Neural cell (in vitro differentiated cells): ENCODE data around the gene SLAMF9. TPM values are rescaled to one million over a fixed set of nuclear protein-coding genes. Genes with fewer than 3 reads are reported as not detected.

Source experiments
- H2AFZ ChIP-seq: fragments of 200-600, 300-800 bp; sonication (generic), shearing (Covaris generic); 2 replicates; pipeline ENCODE4 v1.6.0; 2014; ENCODE audit warnings: low read depth, mild to moderate bottlenecking, antibody characterized with exemption, low read length, moderate library complexity
- H3F3A ChIP-seq: fragments of 200-600 bp; shearing (Covaris generic); 2 replicates; pipeline ENCODE4 v1.6.1; 2016; ENCODE audit warnings: mild to moderate bottlenecking, moderate library complexity, mixed read lengths, antibody characterized with exemption, low read length; ENCODE audit not compliant: insufficient read depth, poor library complexity, severe bottlenecking
- H3K27ac ChIP-seq: fragments of 200-600, 300-800 bp; sonication (generic), shearing (Covaris generic); 2 replicates; pipeline ENCODE4 v1.5.1; 2014; ENCODE audit warnings: mild to moderate bottlenecking, low read length, moderate library complexity
- H3K27me3 ChIP-seq: fragments of 300-800, 200-600 bp; sonication (generic), shearing (Covaris generic); 2 replicates; pipeline ENCODE4 v1.6.0; 2014; ENCODE audit warnings: mild to moderate bottlenecking, low read depth, low read length, moderate library complexity; ENCODE audit not compliant: insufficient read depth
- H3K36me3 ChIP-seq: fragments of 300-800, 200-600 bp; sonication (generic), shearing (Covaris generic); 2 replicates; pipeline ENCODE4 v1.5.1; 2014; ENCODE audit warnings: mild to moderate bottlenecking, antibody characterized with exemption, low read length, moderate library complexity; ENCODE audit not compliant: insufficient read depth
- H3K4me2 ChIP-seq: fragments of 300-800, 200-600 bp; sonication (generic), shearing (Covaris generic); 2 replicates; pipeline ENCODE4 v1.6.0; 2014; ENCODE audit warnings: mild to moderate bottlenecking, low read length
- H3K4me3 ChIP-seq: fragments of 300-800, 200-600 bp; sonication (generic), shearing (Covaris generic); 2 replicates; pipeline ENCODE4 v1.5.1; 2014; ENCODE audit warnings: mild to moderate bottlenecking, low read length, moderate library complexity
- H3K79me2 ChIP-seq: fragments of 200-600 bp; shearing (Covaris generic); replicated peaks from 2 replicates; pipeline ENCODE4 v1.6.0; 2014; ENCODE audit warnings: mild to moderate bottlenecking, low read length, moderate library complexity; ENCODE audit not compliant: insufficient read depth
- H3K9ac ChIP-seq: fragments of 300-800, 200-600 bp; sonication (generic), shearing (Covaris generic); 2 replicates; pipeline ENCODE4 v1.6.1; 2016; ENCODE audit warnings: mild to moderate bottlenecking, low read length, mixed read lengths
- H3K9me2 ChIP-seq: fragments of 200-600 bp; shearing (Covaris generic); 2 replicates; pipeline ENCODE4 v1.6.1; 2016; ENCODE audit warnings: mild to moderate bottlenecking, low read length, mixed read lengths; ENCODE audit not compliant: insufficient read depth
- H3K9me3 ChIP-seq: fragments of 200-600, 300-800 bp; sonication (generic), shearing (Covaris generic); 2 replicates; pipeline ENCODE4 v1.6.1; 2016; ENCODE audit warnings: mild to moderate bottlenecking, mixed run types, low read length, moderate library complexity, mixed read lengths
- H4K20me1 ChIP-seq: fragments of 200-600 bp; shearing (Covaris generic); 2 replicates; pipeline ENCODE4 v1.6.1; 2016; ENCODE audit warnings: mild to moderate bottlenecking, mixed run types; ENCODE audit not compliant: insufficient read depth
- EP300 ChIP-seq: fragments of 450-650 bp; conservative IDR thresholded peaks from 2 replicates; pipeline ENCODE4 v1.6.1; 2014; ENCODE audit warnings: antibody characterized with exemption, mild to moderate bottlenecking, moderate library complexity; ENCODE audit not compliant: poor library complexity, severe bottlenecking
- EZH2 ChIP-seq: fragments of 200-600, 300-800 bp; shearing (Covaris generic), sonication (generic); IDR thresholded peaks from 2 replicates; pipeline ENCODE4 v1.6.1; 2014; ENCODE audit warnings: antibody characterized with exemption, low read length, borderline replicate concordance, mild to moderate bottlenecking; ENCODE audit not compliant: insufficient read depth, poor library complexity, severe bottlenecking
- MXI1 ChIP-seq: fragments of 450-650 bp; conservative IDR thresholded peaks from 2 replicates; pipeline ENCODE4 v1.6.1; 2014; ENCODE audit warnings: antibody characterized with exemption, mild to moderate bottlenecking; ENCODE audit not compliant: poor library complexity, severe bottlenecking
- POLR2AphosphoS5 ChIP-seq: IDR thresholded peaks from 2 replicates; pipeline ENCODE4 v1.6.1; 2012
- RAD21 ChIP-seq: fragments of 450-650 bp; conservative IDR thresholded peaks from 2 replicates; pipeline ENCODE4 v1.6.1; 2014; ENCODE audit warnings: antibody characterized with exemption, mild to moderate bottlenecking, moderate library complexity
- SMC3 ChIP-seq: fragments of 450-650 bp; conservative IDR thresholded peaks from 2 replicates; pipeline ENCODE4 v1.6.1; 2014; ENCODE audit warnings: antibody characterized with exemption, mild to moderate bottlenecking, moderate library complexity; ENCODE audit not compliant: poor library complexity
- TAF1 ChIP-seq: IDR thresholded peaks from 2 replicates; pipeline ENCODE4 v1.6.1; 2012; ENCODE audit warnings: low read depth
- polyA plus RNA-seq: library from polyadenylated mRNA; depleted of rRNA; stranded (reverse); fragments of >200 nt; gene quantifications from 2 replicates; pipeline ENCODE4 v1.2.3, GENCODE V29; 2014
- TF ChIP-seq, protein P1 (sequence below): fragments of 450-650 bp; IDR thresholded peaks from 2 replicates; pipeline ENCODE4 v1.5.1; 2014; ENCODE audit warnings: antibody characterized with exemption, mild to moderate bottlenecking, moderate library complexity; ENCODE audit not compliant: poor library complexity, severe bottlenecking
- TF ChIP-seq, protein P2 (sequence below): IDR thresholded peaks from 2 replicates; pipeline ENCODE4 v1.6.1; 2012; ENCODE audit warnings: borderline replicate concordance

The SLAMF9 gene
- polyA plus RNA-seq, 1 donor from 2014 or later, result not detected

- no peak overlapping the region for H3K27ac ChIP-seq
- no peak overlapping the region for H3K4me2 ChIP-seq
Measured at GRCh38 chr1:159937054-159937750, 16.8 kb downstream of the SLAMF9 start.

GRCh38 chr1:159936273-159936904 lies 17.6 kb downstream of the SLAMF9 start:
- Histone ChIP-seq H4K20me1 (no peaks in the 10 kb centered on the region), H3K4me2 (no peak overlapping the region), H3K9me3 (no peaks in the 10 kb centered on the region), H3K27ac (no peak overlapping the region), H3K27me3 (no peaks in the 10 kb centered on the region), H3K36me3 (no peaks in the 10 kb centered on the region), H3K4me3 (no peak overlapping the region), H3K9me2 (no peaks in the 10 kb centered on the region), H3F3A (no peaks in the 10 kb centered on the region), H3K9ac (no peak overlapping the region), H2AFZ (no peak overlapping the region), H3K79me2 (no peaks in the 10 kb centered on the region)
- TF ChIP-seq EP300 (no peak), TAF1 (no peak), RAD21 (peak; percentile 87), SMC3 (peak; percentile 92)
- TF ChIP-seq, protein P1, sequence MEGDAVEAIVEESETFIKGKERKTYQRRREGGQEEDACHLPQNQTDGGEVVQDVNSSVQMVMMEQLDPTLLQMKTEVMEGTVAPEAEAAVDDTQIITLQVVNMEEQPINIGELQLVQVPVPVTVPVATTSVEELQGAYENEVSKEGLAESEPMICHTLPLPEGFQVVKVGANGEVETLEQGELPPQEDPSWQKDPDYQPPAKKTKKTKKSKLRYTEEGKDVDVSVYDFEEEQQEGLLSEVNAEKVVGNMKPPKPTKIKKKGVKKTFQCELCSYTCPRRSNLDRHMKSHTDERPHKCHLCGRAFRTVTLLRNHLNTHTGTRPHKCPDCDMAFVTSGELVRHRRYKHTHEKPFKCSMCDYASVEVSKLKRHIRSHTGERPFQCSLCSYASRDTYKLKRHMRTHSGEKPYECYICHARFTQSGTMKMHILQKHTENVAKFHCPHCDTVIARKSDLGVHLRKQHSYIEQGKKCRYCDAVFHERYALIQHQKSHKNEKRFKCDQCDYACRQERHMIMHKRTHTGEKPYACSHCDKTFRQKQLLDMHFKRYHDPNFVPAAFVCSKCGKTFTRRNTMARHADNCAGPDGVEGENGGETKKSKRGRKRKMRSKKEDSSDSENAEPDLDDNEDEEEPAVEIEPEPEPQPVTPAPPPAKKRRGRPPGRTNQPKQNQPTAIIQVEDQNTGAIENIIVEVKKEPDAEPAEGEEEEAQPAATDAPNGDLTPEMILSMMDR, result peak; percentile 93

More at GRCh38 chr1:159937054-159937750, 16.8 kb downstream of the SLAMF9 start:
- Histone ChIP-seq H3K4me3 (no peak overlapping the region), H3K27me3 (no peaks in the 10 kb centered on the region), H4K20me1 (no peaks in the 10 kb centered on the region), H3F3A (no peaks in the 10 kb centered on the region), H3K9ac (no peak overlapping the region), H2AFZ (no peak overlapping the region), H3K36me3 (no peaks in the 10 kb centered on the region), H3K9me2 (no peaks in the 10 kb centered on the region), H3K9me3 (no peaks in the 10 kb centered on the region), H3K79me2 (no peaks in the 10 kb centered on the region)
- no peak for TF ChIP-seq EZH2
- TF ChIP-seq, protein P2, sequence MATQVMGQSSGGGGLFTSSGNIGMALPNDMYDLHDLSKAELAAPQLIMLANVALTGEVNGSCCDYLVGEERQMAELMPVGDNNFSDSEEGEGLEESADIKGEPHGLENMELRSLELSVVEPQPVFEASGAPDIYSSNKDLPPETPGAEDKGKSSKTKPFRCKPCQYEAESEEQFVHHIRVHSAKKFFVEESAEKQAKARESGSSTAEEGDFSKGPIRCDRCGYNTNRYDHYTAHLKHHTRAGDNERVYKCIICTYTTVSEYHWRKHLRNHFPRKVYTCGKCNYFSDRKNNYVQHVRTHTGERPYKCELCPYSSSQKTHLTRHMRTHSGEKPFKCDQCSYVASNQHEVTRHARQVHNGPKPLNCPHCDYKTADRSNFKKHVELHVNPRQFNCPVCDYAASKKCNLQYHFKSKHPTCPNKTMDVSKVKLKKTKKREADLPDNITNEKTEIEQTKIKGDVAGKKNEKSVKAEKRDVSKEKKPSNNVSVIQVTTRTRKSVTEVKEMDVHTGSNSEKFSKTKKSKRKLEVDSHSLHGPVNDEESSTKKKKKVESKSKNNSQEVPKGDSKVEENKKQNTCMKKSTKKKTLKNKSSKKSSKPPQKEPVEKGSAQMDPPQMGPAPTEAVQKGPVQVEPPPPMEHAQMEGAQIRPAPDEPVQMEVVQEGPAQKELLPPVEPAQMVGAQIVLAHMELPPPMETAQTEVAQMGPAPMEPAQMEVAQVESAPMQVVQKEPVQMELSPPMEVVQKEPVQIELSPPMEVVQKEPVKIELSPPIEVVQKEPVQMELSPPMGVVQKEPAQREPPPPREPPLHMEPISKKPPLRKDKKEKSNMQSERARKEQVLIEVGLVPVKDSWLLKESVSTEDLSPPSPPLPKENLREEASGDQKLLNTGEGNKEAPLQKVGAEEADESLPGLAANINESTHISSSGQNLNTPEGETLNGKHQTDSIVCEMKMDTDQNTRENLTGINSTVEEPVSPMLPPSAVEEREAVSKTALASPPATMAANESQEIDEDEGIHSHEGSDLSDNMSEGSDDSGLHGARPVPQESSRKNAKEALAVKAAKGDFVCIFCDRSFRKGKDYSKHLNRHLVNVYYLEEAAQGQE, result no peak
- no peak for TF ChIP-seq EP300
- no peak for TF ChIP-seq TAF1
- TF ChIP-seq POLR2AphosphoS5, result no peak
- no peak for TF ChIP-seq MXI1
- TF ChIP-seq RAD21, result no peak
- TF ChIP-seq SMC3, result no peak
- TF ChIP-seq, protein P1, result no peak
